ENCODE data around the gene DYNLT1. TPM values are rescaled to one million over a fixed set of nuclear protein-coding genes. Genes with fewer than 3 reads are reported as not detected.

The DYNLT1 gene
- total and polyA plus RNA-seq, 9 of the 15 experiments (the other 6 are each of a cell fraction or from before 2014, with no cell fraction given), result 42.2 to 583 (median 127) TPM

DNA sequence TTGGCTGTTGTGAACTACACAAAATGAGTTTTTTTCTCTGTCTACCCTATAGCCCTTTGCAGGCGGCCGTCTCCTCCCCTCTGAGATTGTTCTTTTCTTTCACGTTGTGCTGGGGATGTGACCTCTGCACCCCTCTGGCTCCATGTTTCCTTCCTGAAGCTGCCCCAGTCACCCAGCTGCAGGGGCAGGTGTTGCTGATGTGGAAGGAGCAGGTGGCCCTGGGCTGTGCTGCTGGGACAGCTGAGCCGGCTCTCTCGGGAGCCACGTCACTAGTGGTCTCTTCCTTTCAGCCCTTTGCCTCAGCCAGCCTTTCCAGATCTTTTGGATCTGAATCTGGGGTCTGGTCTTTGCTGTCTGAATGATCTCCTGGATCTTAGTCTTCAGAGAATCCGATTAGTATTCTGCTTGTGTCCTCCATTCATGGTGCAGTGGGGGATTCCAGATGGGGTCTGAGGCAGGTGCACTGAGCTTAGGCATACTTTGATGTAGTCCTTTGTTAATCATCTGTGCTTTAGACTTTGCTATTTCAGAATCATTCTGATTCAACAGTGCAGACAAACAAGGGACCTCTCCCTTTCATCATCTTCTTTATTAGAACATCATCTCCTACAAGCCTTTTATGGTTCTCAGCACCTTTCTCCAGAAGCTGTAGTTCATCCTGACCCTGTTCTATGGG lies 53.3 kb downstream of the DYNLT1 start:
- POLR2A ChIA-PET, result interaction anchor here (0.6 kb wide), 1 partner anchor 317 kb away, joined by 4 read pairs; no protein-coding TSS in a partner anchor
- TF ChIP-seq RBM14 (IDR thresholded peaks at IDR 0.05; ENCODE audit: borderline replicate concordance, insufficient read depth, low read depth, low read length) (no peak), SAFB2 (IDR thresholded peaks at IDR 0.05; ENCODE audit: borderline replicate concordance, low read depth, low read length, severe bottlenecking) (no peak), ESRRA (IDR thresholded peaks at IDR 0.05; ENCODE audit: borderline replicate concordance, low read depth) (no peak), JUND (IDR thresholded peaks at IDR 0.05; ENCODE audit: borderline replicate concordance, low read depth, low read length) (no peak), JUND (tag; IDR thresholded peaks at IDR 0.05; ENCODE audit: borderline replicate concordance, low read depth, low read length) (no peak), ZNF133 (CRISPR knock-in tag; IDR thresholded peaks at IDR 0.05) (no peak)
- TF ChIP-seq, protein P1, sequence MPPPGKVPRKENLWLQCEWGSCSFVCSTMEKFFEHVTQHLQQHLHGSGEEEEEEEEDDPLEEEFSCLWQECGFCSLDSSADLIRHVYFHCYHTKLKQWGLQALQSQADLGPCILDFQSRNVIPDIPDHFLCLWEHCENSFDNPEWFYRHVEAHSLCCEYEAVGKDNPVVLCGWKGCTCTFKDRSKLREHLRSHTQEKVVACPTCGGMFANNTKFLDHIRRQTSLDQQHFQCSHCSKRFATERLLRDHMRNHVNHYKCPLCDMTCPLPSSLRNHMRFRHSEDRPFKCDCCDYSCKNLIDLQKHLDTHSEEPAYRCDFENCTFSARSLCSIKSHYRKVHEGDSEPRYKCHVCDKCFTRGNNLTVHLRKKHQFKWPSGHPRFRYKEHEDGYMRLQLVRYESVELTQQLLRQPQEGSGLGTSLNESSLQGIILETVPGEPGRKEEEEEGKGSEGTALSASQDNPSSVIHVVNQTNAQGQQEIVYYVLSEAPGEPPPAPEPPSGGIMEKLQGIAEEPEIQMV (tag; conservative IDR thresholded peaks at IDR 0.05; ENCODE audit: low read depth), result no peak
- in situ Hi-C loops (cut with MboI) (no loop called here), intact Hi-C loops (cut with micrococcal nuclease) (no loop called here)
- ATAC-seq (no peak), DNase-seq (ENCODE audit: extremely low read depth in 1 of 4, low spot score in 3 of 4) (no peak), FAIRE-seq (no peak)
- CTCF ChIA-PET (ENCODE audit: low intra/inter-chr PET ratio), result no interaction called here
- Histone ChIP-seq H3K4me3 (no peak overlapping the region), H3K9me3 (replicated peaks; ENCODE audit: control insufficient read depth, insufficient read depth, low read depth, low read length) (no peaks in the 10 kb centered on the region), H3K4me1 (replicated peaks in 1 of 2; ENCODE audit: control insufficient read depth in 2 of 2, insufficient read depth in 2 of 2, low read length in 2 of 2) (no peaks in the 10 kb centered on the region), H3K36me3 (ENCODE audit: control insufficient read depth, insufficient read depth, low read length) (peaks cover 93% of the 10 kb centered on the region), H3K27ac (ENCODE audit: extremely low read depth, low read depth, low read length) (no peak overlapping the region), H4K20me1 (replicated peaks; ENCODE audit: control insufficient read depth, insufficient read depth, low read length) (no peaks in the 10 kb centered on the region), H3K9ac (ENCODE audit: insufficient read depth in 1 of 2, low read depth in 2 of 2, low read length in 2 of 2) (0 out of 4 replicates have a peak overlapping the region, but pooled peaks of 1 of the 2 experiments have one; percentile 38), H3K79me2 (ENCODE audit: control insufficient read depth, insufficient read depth, low read length) (no peaks in the 10 kb centered on the region), H2AFZ (ENCODE audit: low read depth, low read length) (no peak overlapping the region), H3K9me1 (ENCODE audit: control insufficient read depth, insufficient read depth, low read length) (no peaks in the 10 kb centered on the region), H3K4me2 (ENCODE audit: insufficient read depth, low read length) (no peak overlapping the region), H3K27me3 (ENCODE audit: control insufficient read depth in 2 of 2, insufficient read depth in 2 of 2, low read length in 2 of 2) (no peaks in the 10 kb centered on the region)
- no TSS peak for BruUV-seq (replicated peaks)
- 80% methylated on average over 7 of the region's 7 CpGs for WGBS (ENCODE audit: insufficient coverage, low coverage, missing lambda C conversion rate)
